GM12873 (cell line): ENCODE data around the gene FAM120A.

ENCODE experiments used
- CTCF ChIP-seq: IDR thresholded peaks from 2 replicates; pipeline ENCODE4 v1.5.1; 2012; ENCODE audit warnings: low read depth, mild to moderate bottlenecking, moderate library complexity, low read length, control low read depth; ENCODE audit not compliant: insufficient read depth; ENCODE audit errors: missing control alignments

The FAM120A gene

GRCh38 chr9:93453047-93453914, 1.8 kb downstream of the FAM120A start, which contains the start of gene FAM120AOS:
TSS of gene FAM120AOS (minus strand) at chr9:93453581. CDS start at chr9:93452709, 872 bp downstream.
- TF ChIP-seq CTCF = no peak

- TF ChIP-seq CTCF = no peak
Observed at GRCh38 chr9:93456022-93456421, 4.5 kb downstream of the FAM120A start.

GRCh38 chr9:93456504-93456903, 5.0 kb downstream of the FAM120A start:
- TF ChIP-seq CTCF = no peak

GRCh38 chr9:93457006-93457405, 5.5 kb downstream of the FAM120A start:
- no peak for TF ChIP-seq CTCF

GRCh38 chr9:93458712-93459111, 7.2 kb downstream of the FAM120A start:
- no peak for TF ChIP-seq CTCF

GRCh38 chr9:93459432-93459847, 8.0 kb downstream of the FAM120A start:
- no peak for TF ChIP-seq CTCF

GRCh38 chr9:93460689-93461413, 9.4 kb downstream of the FAM120A start:
- TF ChIP-seq CTCF = no peak
